MV-4-11 (cell line): ENCODE measurements around the gene GCSH.

ENCODE experiments used
- DNase-seq: peaks from one replicate; lab custom pipeline; 2025; lab: John Stamatoyannopoulos, UW

The GCSH gene

GRCh38 chr16:81101702-81102101 is 5.5 kb upstream of the GCSH start:
- no peak for DNase-seq

DNA sequence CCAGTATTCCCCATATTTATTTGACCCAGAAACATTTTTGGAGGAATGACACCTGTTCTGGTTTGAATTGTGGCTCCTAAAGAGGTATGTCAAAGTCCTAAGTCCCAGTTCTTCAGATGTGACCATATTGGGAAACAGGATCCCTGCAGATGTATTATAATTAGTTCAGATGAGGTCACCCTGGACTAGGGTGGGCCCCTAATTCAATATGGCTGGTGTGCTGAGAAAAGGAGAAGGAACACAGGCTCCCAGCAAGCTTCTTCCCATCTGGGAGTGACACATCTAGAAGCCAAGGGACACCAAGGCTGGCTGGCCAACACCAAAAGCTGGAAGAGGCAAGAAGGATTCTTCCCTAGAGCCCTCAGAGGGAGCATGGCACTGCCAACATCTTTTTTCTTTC is 3.8 kb upstream of the GCSH start:
- DNase-seq: peak; percentile 6

GRCh38 chr16:81097230-81097629 is 1.0 kb upstream of the GCSH start:
- no peak for DNase-seq

DNA sequence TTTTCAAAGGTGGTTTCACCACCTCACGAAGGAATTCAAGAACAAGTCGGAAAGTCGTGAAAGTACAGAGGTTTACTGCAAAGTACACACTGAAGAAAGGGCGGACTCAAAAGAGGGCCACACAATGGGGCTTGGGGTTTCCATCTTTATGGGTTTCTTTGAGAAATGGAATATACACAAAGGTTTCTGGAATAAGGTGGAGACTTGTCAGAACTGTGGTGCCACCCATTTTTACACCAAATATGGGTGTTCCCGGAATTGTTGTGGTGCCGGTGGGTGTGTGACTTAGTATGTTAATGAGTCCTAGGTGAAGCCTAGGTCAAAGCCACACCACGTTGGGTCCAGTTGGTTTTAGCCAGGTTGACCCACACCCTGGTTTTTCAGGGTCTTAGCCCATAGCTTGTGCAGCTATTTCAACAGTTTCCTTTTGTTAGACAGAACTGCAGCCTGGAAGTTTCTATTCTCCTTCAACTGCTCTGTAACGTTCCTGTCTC is 567 bp upstream of the GCSH start:
- DNase-seq: no peak

GRCh38 chr16:81095653-81095952 is 592 bp downstream of the GCSH start:
- no peak for DNase-seq

- DNase-seq: no peak
These were observed 1.4 kb downstream of the GCSH start for GRCh38 chr16:81094771-81095251.

- no peak for DNase-seq
These were observed 7.4 kb downstream of the GCSH start for GRCh38 chr16:81088836-81089235.

- DNase-seq: no peak
These were observed 15.2 kb downstream of the GCSH start for GRCh38 chr16:81081014-81081413.

GRCh38 chr16:81080233-81080632 is 16.0 kb downstream of the GCSH start:
- DNase-seq: no peak

- DNase-seq: peak; percentile 93
These were observed 18.9 kb downstream of the GCSH start, which contains the start of gene C16orf46 for GRCh38 chr16:81077076-81077940. Gene C16orf46 (minus strand): TSS chr16:81077238. CDS start chr16:81063955, 13,283 bp downstream.

GRCh38 chr16:81076566-81077075 is 19.6 kb downstream of the GCSH start:
- DNase-seq: peak; percentile 88

GRCh38 chr16:81073560-81074330 is 22.4 kb downstream of the GCSH start:
- no peak for DNase-seq

- peak; percentile 18 for DNase-seq
These were observed 24.4 kb downstream of the GCSH start for GRCh38 chr16:81071805-81072204.

DNA sequence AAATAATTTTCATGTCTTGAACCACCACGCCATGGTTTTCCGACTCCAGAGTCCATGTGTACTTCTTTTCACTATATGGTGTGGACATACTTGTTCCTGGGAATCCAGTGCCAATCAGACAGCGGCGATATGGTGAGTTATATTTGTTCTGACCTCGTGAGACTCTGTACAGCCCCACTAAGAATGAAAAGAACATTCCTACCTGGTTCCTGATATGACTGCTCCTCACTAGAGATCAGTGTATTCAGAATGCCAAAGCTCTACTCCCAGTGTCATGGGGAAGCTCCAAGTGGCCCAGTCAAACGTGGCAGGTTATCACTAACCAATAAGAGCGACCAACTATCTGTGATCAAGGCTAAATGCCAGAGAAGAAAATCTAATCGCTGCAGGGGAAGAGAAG is 25.2 kb downstream of the GCSH start:
- no peak for DNase-seq

DNA sequence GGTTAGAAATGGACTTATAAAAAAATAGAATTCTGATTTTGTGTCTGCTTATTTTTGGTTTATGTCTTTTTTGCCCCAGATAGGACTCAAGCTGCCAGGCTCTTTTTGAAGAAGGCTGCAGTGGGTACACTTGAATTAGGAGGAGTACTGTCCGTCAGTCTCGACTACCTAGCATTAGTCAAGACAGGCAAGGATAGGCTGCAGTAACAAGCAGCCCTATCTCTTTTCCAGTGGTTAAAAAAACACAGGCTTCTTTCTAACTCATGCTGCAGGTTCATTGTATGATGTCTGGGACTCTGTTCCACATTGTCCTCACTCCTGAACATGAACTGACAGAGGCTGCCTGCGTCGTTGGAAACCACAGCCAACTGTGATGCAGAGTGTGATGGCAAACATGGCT is 27.1 kb downstream of the GCSH start:
- no peak for DNase-seq

DNA sequence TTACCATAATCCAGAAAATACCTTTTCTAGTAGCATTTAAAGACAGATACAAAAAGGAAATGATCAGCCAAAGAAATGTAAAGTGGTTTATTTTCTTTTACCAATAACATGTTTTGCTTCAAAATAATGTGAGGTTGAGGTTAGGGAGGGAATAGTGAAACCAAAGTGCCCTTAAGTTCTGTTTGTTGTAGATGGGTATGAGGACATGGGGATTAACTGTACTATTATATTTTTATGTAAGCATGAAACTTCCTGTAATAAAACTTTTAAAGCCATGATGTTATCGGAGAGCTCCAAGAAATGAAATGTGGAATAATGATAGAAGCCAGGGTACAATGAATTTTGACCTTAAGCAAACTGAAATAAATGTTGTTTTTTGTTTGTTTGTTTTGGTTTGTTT is 29.0 kb downstream of the GCSH start:
- DNase-seq: no peak

DNA sequence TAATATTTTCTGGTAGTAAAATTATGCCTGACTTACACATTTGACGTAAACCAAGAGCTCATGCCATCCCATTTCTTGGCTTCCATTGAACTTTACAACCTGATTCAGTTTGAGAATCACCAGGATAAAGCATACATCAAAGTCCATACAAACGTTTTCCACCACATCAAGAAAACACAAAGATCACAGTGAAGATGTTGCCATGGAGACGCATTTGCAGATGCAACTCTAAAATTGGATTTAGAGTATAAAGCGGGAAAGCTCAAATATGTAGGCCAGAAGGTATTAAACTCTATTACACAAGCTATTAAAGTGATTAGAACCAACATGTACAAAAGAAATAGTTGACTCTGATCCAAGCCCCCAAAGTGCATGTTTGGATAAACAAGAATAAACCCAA is 29.5 kb downstream of the GCSH start:
- no peak for DNase-seq

- DNase-seq: no peak
These were observed 34.2 kb downstream of the GCSH start for GRCh38 chr16:81061871-81062608.

- no peak for DNase-seq
These were observed 34.9 kb downstream of the GCSH start for GRCh38 chr16:81061307-81061640.

DNA sequence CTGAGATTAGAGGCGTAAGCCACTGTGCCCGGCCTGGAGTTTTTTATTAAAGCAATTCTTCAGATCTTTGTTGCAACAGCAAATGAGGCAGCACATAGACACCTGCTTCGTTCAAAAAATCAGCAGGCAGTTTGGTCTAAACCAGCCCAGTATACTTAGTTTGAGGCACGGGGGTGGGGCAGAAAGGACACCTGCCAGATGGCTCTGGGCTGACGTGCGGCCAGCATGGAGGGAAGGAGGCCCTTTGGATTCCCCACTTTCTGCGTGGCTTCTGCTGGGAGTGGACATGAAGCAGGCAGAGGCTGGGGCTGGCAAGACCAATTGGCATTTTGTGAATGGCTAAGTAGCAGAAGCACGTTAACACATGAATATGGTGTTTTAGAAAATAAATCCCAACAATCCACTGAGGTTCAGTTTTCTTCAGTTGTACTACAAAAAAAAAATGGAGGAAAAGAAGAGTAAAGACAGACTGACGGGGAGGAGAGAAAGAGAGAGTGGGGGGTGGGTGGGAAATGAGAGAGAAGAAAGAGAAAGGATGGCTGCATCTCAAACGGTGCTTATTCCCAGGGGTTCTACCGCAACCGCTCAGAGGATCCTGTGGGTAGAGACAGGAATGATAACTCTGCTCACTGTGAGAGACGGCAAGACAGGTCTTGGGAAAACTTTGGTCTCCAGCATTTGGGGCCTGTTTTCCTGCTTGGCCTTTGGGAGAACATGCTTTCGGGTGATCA is 35.5 kb downstream of the GCSH start:
- no peak for DNase-seq

DNA sequence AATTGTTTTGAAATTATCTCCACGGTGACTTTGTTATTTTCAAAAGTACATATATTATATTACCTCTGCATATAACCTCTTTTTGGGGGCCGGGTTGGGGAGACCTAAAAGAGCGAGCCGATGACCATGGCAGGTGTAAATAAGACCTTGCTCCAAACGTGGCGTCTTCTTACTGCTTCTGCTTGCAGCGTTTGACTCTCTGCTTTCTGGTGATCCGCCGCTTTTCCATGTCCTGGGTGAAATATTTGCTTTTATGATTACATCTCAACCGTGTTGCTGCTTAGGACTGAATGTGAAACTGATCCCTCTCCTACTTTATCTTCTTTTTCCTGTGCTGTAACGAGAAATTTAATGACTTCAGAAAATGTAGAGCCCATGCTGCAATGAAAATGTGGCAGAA is 42.4 kb downstream of the GCSH start:
- no peak for DNase-seq

GRCh38 chr16:81042821-81043220 is 53.4 kb downstream of the GCSH start:
- no peak for DNase-seq
